Esophagus squamous epithelium (tissue), 5 donors: Measurements from ENCODE around the gene LIX1. TPM values are rescaled to one million over a fixed set of nuclear protein-coding genes. Genes with fewer than 3 reads are reported as not detected.

Experiments used
- DNase-seq: peaks from one replicate; lab custom pipeline; 2025; lab: John Stamatoyannopoulos, UW
- H3K27ac ChIP-seq, 4 donors: fragments of 200-600 bp; sonication (generic); one replicate each; pipeline ENCODE4 v1.5.1; 2016 to 2019; ENCODE audit warnings: mild to moderate bottlenecking in 1 of 4
- H3K27me3 ChIP-seq, 4 donors: fragments of 200-600 bp; sonication (generic); 1 replicate in 3 of 4; 2 replicates in 1 of 4; pipeline versions ENCODE4 v1.5.1 to v1.6.0; 2017 to 2021; ENCODE audit warnings: antibody characterized with exemption in 1 of 4
- H3K36me3 ChIP-seq, 3 donors: fragments of 200-600 bp; sonication (generic); one replicate each; pipeline ENCODE4 v1.5.1; 2016 to 2019
- H3K4me1 ChIP-seq, 3 donors: fragments of 200-600 bp; sonication (generic); one replicate each; pipeline ENCODE4 v1.5.1; 2017 to 2019
- H3K4me3 ChIP-seq, 4 donors: fragments of 200-600 bp; sonication (generic); 1 replicate in 3 of 4; 2 replicates in 1 of 4; pipeline ENCODE4 v1.5.1; 2016 to 2019; ENCODE audit warnings: mild to moderate bottlenecking in 2 of 4, moderate library complexity in 1 of 4
- H3K9me3 ChIP-seq, 3 donors: fragments of 200-600 bp; sonication (generic); one replicate each; pipeline ENCODE4 v1.5.1; 2016 to 2019
- POLR2A ChIP-seq, 4 donors: fragments of 450-650 bp; IDR thresholded peaks; one replicate each; pipeline ENCODE4 v1.6.1; 2017; ENCODE audit warnings: antibody characterized with exemption in 4 of 4, mild to moderate bottlenecking in 4 of 4, moderate library complexity in 3 of 4
- WGBS, 2 donors: methylation state at CpG; one replicate each; pipeline ENCODE4 v1.1.5; 2018; 5-methylcytosine and 5-hydroxymethylcytosine counted together
- intact Hi-C: fragments of 100-400 bp; cut with DNase I; formaldehyde crosslinking; loops from one replicate; pipeline ENCODE4 v1.15.0; 2022
- total RNA-seq, 4 donors: library from RNA; depleted of rRNA; stranded (reverse); fragments of >200 nt; gene quantifications; one replicate each; pipeline ENCODE4 v1.1.0, GENCODE V29; 2016
- TF ChIP-seq, protein P1 (sequence below), 6 experiments: fragments of 450-650 bp in 4 of 6; fragments of 200-600 bp in 2 of 6; sonication (generic) in 2 of 6; IDR thresholded peaks; one replicate each; pipeline ENCODE4 v1.5.1; 2016 to 2019; ENCODE audit warnings: antibody characterized with exemption in 6 of 6, mild to moderate bottlenecking in 4 of 6, moderate library complexity in 4 of 6
- donor health status: DM: yes; HTN: yes; CAD: no.

Gene LIX1
- total RNA-seq, 4 donors from 2014 or later = not detected

DNA sequence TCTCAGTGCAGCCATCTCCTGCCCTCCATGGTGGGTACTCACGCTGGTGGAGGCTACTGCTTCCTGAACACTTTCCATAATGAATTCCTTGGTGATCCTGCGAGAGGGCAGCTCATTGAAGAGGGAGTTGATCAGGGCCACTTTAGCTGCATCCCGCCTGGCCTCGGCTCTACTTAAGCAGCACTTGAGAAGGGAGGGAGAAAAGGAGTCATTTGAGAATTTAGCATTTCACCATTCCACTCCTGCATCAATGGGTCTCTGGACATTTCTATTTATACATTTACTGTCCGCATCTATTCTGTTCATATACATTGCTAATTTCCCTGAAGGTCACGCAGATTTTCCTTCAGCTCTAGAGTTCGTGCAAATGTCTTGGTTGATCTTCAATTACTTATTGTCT lies 35.1 kb downstream of the LIX1 start:
- intact Hi-C loops = no loop called here
- Histone ChIP-seq H3K27me3 (peaks cover 0 to 4% (median 0%) of the 10 kb centered on the region in 4 donors), H3K4me1 (no peaks in the 10 kb centered on the region), H3K9me3 (no peaks in the 10 kb centered on the region), H3K36me3 (no peaks in the 10 kb centered on the region), H3K27ac (no peak overlapping the region), H3K4me3 (no peak overlapping the region)
- no peak for TF ChIP-seq POLR2A (IDR thresholded peaks at IDR 0.05)
- TF ChIP-seq, protein P1, sequence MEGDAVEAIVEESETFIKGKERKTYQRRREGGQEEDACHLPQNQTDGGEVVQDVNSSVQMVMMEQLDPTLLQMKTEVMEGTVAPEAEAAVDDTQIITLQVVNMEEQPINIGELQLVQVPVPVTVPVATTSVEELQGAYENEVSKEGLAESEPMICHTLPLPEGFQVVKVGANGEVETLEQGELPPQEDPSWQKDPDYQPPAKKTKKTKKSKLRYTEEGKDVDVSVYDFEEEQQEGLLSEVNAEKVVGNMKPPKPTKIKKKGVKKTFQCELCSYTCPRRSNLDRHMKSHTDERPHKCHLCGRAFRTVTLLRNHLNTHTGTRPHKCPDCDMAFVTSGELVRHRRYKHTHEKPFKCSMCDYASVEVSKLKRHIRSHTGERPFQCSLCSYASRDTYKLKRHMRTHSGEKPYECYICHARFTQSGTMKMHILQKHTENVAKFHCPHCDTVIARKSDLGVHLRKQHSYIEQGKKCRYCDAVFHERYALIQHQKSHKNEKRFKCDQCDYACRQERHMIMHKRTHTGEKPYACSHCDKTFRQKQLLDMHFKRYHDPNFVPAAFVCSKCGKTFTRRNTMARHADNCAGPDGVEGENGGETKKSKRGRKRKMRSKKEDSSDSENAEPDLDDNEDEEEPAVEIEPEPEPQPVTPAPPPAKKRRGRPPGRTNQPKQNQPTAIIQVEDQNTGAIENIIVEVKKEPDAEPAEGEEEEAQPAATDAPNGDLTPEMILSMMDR (IDR thresholded peaks at IDR 0.05) = no peak
- WGBS, 2 donors = 88 to 89% methylated on average over 6 to 7 of the region's 7 CpGs
- no peak for DNase-seq

DNA sequence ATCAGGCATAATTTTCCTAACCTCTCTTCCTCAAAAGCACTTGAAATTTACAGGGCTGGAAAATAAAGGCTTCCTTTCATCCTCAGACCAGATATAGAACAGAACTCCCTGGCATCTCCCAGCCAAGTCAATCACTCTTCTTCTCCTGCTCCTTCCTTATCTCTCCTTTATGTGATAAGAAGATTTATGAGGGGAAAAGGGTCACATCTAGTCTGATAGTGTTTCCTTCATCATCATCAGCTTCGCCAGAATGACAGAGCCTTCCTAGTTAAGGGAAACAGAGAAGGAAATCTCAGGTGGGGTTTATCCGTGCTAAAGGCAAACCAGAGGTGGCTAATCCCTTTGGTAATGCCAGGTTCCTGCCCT lies 36.2 kb downstream of the LIX1 start:
- H3K9me3 ChIP-seq = no peaks in the 10 kb centered on the region
- H3K4me1 ChIP-seq = no peaks in the 10 kb centered on the region
- TF ChIP-seq POLR2A (IDR thresholded peaks at IDR 0.05) = no peak
- TF ChIP-seq, protein P1 (IDR thresholded peaks at IDR 0.05) = no peak
- 55 to 77% methylated on average over 2 of the region's 2 CpGs for WGBS, 2 donors
- H3K27ac ChIP-seq = no peak overlapping the region
- DNase-seq = no peak
- peaks cover 0 to 4% (median 0%) of the 10 kb centered on the region in 4 donors for H3K27me3 ChIP-seq
- H3K36me3 ChIP-seq = no peaks in the 10 kb centered on the region
- intact Hi-C loops = no loop called here
- no peak overlapping the region for H3K4me3 ChIP-seq

DNA sequence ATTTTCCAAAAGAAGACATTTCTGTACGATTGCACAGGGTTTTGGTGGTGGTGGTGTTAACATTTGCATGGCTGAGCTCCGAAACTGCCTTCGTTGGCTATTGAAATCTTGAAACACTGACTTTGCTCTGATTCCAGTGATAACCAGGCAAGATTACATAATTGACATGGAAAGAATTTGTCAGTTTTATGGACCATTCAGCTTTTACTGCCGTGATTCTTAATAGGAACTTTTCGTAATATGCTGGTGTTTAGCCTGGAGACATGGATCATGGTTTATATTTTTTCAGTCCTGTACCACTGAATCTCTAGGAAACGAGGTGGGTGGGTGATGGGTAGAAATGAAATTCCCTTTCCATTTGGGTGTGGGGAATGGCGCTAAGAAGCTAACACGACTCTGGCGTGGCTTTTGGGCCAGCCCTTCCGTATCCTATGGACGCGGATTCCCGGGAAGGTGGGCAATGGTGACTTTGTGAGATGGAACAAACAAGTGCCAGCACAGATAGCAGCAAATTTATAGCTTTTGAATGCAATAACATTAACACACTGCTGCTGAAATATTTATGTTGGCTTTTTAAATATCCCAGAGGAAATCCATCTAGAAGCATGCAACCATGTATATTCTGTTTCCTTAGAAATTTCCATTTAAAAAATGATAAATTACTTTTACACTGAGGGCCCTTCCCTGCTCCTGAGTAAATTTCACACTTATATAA lies 36.8 kb downstream of the LIX1 start:
- DNase-seq = no peak
- Histone ChIP-seq H3K4me3 (no peak overlapping the region), H3K27me3 (no peaks in the 10 kb centered on the region), H3K36me3 (no peaks in the 10 kb centered on the region), H3K4me1 (no peaks in the 10 kb centered on the region), H3K9me3 (no peaks in the 10 kb centered on the region), H3K27ac (no peak overlapping the region)
- intact Hi-C loops = no loop called here
- WGBS, 2 donors = 83 to 88% methylated on average over 13 of the region's 13 CpGs
- TF ChIP-seq POLR2A (IDR thresholded peaks at IDR 0.05) = no peak
- TF ChIP-seq, protein P1 (IDR thresholded peaks at IDR 0.05) = no peak

DNA sequence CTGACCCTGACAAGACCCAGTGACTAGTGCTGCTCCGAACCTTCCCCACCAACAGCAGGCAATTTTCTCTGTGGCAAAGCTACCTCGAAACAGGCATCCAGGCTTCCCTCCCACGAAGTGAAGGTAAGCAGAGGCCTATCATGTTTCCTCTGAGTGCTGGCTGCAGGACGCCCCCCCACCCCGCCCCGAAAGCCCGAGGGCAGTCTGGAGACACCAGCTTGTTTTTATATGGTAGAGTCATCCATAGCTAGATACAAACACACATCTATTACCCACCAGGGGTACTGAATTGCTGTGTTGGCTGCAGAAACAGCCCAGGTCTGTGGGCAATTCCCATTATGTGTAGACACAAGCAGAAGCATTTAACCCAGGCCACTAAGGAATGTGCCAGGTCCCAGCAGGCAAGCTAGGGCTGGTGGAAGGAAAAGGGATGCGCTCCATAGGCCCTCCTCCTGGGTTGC lies 40.4 kb downstream of the LIX1 start:
- Histone ChIP-seq H3K36me3 (no peaks in the 10 kb centered on the region), H3K9me3 (no peaks in the 10 kb centered on the region), H3K27me3 (no peaks in the 10 kb centered on the region), H3K27ac (no peak overlapping the region), H3K4me3 (no peak overlapping the region), H3K4me1 (no peaks in the 10 kb centered on the region)
- WGBS, 2 donors = 51 to 62% methylated on average over 4 to 5 of the region's 8 CpGs
- intact Hi-C loops = no loop called here
- TF ChIP-seq POLR2A (IDR thresholded peaks at IDR 0.05) = no peak
- TF ChIP-seq, protein P1 (IDR thresholded peaks at IDR 0.05) = no peak
- DNase-seq = no peak

DNA sequence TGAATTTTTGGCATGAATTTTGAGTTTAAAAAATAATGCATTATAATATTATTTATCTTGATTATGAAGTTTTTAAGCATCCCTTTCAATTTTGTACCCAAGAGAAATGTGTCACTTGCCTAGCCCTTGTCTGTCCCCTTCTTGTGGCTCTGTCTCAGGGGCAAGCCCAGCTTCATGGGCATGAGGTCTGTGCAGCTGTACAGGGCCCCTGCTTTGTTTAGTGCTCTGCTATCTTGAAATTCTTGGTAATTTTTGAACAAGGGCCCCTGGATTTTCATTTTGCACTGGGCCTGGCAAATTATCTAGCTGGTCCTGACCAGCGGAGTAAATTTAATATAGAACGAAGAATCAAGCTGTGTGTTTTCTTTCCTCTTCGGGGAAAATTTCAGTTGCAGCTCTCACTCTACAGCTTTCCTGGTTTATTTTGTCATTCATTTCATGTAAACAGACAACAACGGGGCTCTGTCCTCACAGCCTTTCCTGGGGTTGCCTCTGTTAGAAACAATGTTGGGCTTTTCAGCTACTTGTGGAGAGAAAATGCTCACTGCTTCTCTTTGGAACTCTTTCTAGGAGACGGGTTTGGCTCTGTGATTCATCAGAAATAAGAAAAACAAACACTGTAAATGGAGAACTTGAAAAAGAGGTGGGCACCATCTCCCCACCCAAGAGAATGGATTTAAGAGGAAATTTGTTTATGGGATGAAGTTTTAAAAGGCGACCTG lies 41.1 kb downstream of the LIX1 start:
- H3K27ac ChIP-seq = no peak overlapping the region
- H3K36me3 ChIP-seq = no peaks in the 10 kb centered on the region
- no peak overlapping the region for H3K4me3 ChIP-seq
- no peaks in the 10 kb centered on the region for H3K4me1 ChIP-seq
- WGBS, 2 donors = 74 to 77% methylated on average over 6 of the region's 6 CpGs
- no peaks in the 10 kb centered on the region for H3K27me3 ChIP-seq
- DNase-seq = no peak
- intact Hi-C loops = no loop called here
- no peaks in the 10 kb centered on the region for H3K9me3 ChIP-seq
- TF ChIP-seq, protein P1 (IDR thresholded peaks at IDR 0.05) = no peak
- TF ChIP-seq POLR2A (IDR thresholded peaks at IDR 0.05) = no peak
